HCT116 (cell line): ENCODE measurements around the gene MYLK3. TPM values are rescaled to one million over a fixed set of nuclear protein-coding genes. Genes with fewer than 3 reads are reported as not detected.

ENCODE experiments used
- ATAC-seq: fragments of 200-7000 bp; cut with Tn5 transposase; 2 replicates; pipeline ENCODE4 v1.9.1; 2020; ENCODE audit warnings: mild to moderate bottlenecking, moderate library complexity
- BruUV-seq: library from RNA; stranded (reverse); fragments of 400-500 nt; replicated peaks from 2 replicates; lab custom pipeline; 2021; lab: Mats Ljungman, UMichigan
- CTCF ChIA-PET: fragments of 300-600 bp; sonication (Branson Sonifier 250); formaldehyde crosslinking; loops from one replicate; lab custom pipeline; 2021; ENCODE audit warnings: antibody characterized with exemption; lab: Charles Lee
- POLR2A ChIA-PET: fragments of 300-600, 350-600 bp; sonication (Branson Sonifier 250); formaldehyde crosslinking; loops from one replicate; lab custom pipeline; 2021; ENCODE audit warnings: antibody characterized with exemption; lab: Charles Lee
- RAD21 ChIA-PET, 2 experiments: fragments of 300-600 bp; sonication (Branson Sonifier 250); formaldehyde crosslinking; loops; one replicate each; lab custom pipeline; 2023; ENCODE audit warnings: low total read pairs in 2 of 2; ENCODE audit not compliant: uncharacterized antibody in 2 of 2, unreplicated experiment in 2 of 2, low non-redundant PET in 1 of 2; lab: Charles Lee
- DNase-seq: peaks from one replicate; pipeline ENCODE4 v3.0.0-alpha.2; 2010; ENCODE audit warnings: low read depth, low spot score
- H2AFZ ChIP-seq: fragments of 200-600 bp; shearing (Covaris generic), sonication (generic); 2 replicates; pipeline ENCODE4 v1.6.1; 2017; ENCODE audit warnings: low read depth, mixed run types, mixed read lengths, antibody characterized with exemption, low read length; ENCODE audit not compliant: poor library complexity, severe bottlenecking
- H3K27ac ChIP-seq: 2 replicates; pipeline ENCODE4 v1.5.1; 2012; ENCODE audit warnings: low read depth, low read length
- H3K27me3 ChIP-seq: fragments of 200-600 bp; sonication (generic); 2 replicates; pipeline ENCODE4 v1.6.1; 2016; ENCODE audit warnings: mixed run types, low read length, mixed read lengths; ENCODE audit not compliant: insufficient read depth
- H3K36me3 ChIP-seq, 2 experiments: fragments of 200-500 bp in 1 of 2; fragments of 200-600 bp in 1 of 2; sonication (Bioruptor generic) in 1 of 2; sonication (generic) in 1 of 2; 2 replicates each; pipeline versions ENCODE4 v1.5.1 to v1.6.1; 2014 to 2016; ENCODE audit warnings: low read length in 2 of 2, inconsistent platforms in 1 of 2, mixed read lengths in 1 of 2, mixed run types in 1 of 2; ENCODE audit not compliant: insufficient read depth in 2 of 2, control insufficient read depth in 1 of 2
- H3K4me1 ChIP-seq, 2 experiments: fragments of 200-600 bp in 1 of 2; sonication (generic) in 1 of 2; 2 replicates each; pipeline versions ENCODE4 v1.5.1 to v1.6.1; 2012 to 2017; ENCODE audit warnings: low read length in 2 of 2, inconsistent platforms in 1 of 2, mild to moderate bottlenecking in 1 of 2, mixed read lengths in 1 of 2, mixed run types in 1 of 2, moderate library complexity in 1 of 2; ENCODE audit not compliant: insufficient read depth in 2 of 2, control insufficient read depth in 1 of 2
- H3K4me2 ChIP-seq: fragments of 200-600 bp; sonication (generic); 2 replicates; pipeline ENCODE4 v1.6.1; 2017; ENCODE audit warnings: mixed run types, low read length, mixed read lengths
- H3K4me3 ChIP-seq, 2 experiments: fragments of 200-600 bp in 1 of 2; sonication (generic) in 1 of 2; replicated peaks in 1 of 2; 2 replicates each; pipeline ENCODE4 v1.5.1; 2011 to 2016; ENCODE audit warnings: low read length in 2 of 2, control low read depth in 1 of 2, low read depth in 1 of 2, mild to moderate bottlenecking in 1 of 2, mixed read lengths in 1 of 2, mixed run types in 1 of 2
- H3K79me2 ChIP-seq: fragments of 200-600 bp; sonication (generic); 2 replicates; pipeline ENCODE4 v1.6.1; 2017; ENCODE audit warnings: mild to moderate bottlenecking, mixed run types, low read length, moderate library complexity, mixed read lengths; ENCODE audit not compliant: insufficient read depth
- H3K9ac ChIP-seq: fragments of 200-600 bp; sonication (generic); 2 replicates; pipeline ENCODE4 v1.6.1; 2016; ENCODE audit warnings: low read length, mixed read lengths
- H3K9me2 ChIP-seq: fragments of 200-600 bp; sonication (generic), shearing (Covaris generic); 2 replicates; pipeline ENCODE4 v1.6.1; 2017; ENCODE audit warnings: mixed run types, mild to moderate bottlenecking, moderate library complexity; ENCODE audit not compliant: insufficient read depth
- H3K9me3 ChIP-seq, 2 experiments: fragments of 200-500 bp in 1 of 2; fragments of 200-600 bp in 1 of 2; sonication (Bioruptor generic) in 1 of 2; sonication (generic) in 1 of 2; 2 replicates each; pipeline ENCODE4 v1.6.1; 2014 to 2017; ENCODE audit warnings: low read length in 2 of 2, mixed read lengths in 2 of 2, inconsistent platforms in 1 of 2, low read depth in 1 of 2, mild to moderate bottlenecking in 1 of 2, mixed run types in 1 of 2, moderate library complexity in 1 of 2; ENCODE audit not compliant: control insufficient read depth in 1 of 2, insufficient read depth in 1 of 2
- H4K20me1 ChIP-seq: fragments of 200-600 bp; sonication (generic), shearing (Covaris generic); 2 replicates; pipeline ENCODE4 v1.6.1; 2017; ENCODE audit warnings: mixed run types, mild to moderate bottlenecking, moderate library complexity; ENCODE audit not compliant: insufficient read depth
- EGR1 ChIP-seq: IDR thresholded peaks from 2 replicates; pipeline ENCODE4 v1.6.1; 2012; ENCODE audit warnings: low read depth
- EZH2 ChIP-seq: fragments of 200-600 bp; sonication (generic); IDR thresholded peaks from 2 replicates; pipeline ENCODE4 v1.6.1; 2017; ENCODE audit warnings: antibody characterized with exemption, mixed run types
- EZH2phosphoT487 ChIP-seq: fragments of 200-600 bp; IDR thresholded peaks from 2 replicates; pipeline ENCODE4 v1.6.1; 2018; ENCODE audit warnings: antibody characterized with exemption, borderline replicate concordance
- FOSL1 ChIP-seq: IDR thresholded peaks from 2 replicates; pipeline ENCODE4 v1.6.1; 2012; ENCODE audit warnings: low read depth
- JUND ChIP-seq: IDR thresholded peaks from 2 replicates; pipeline ENCODE4 v1.6.1; 2012
- POLR2A ChIP-seq: IDR thresholded peaks from 2 replicates; pipeline ENCODE4 v1.7.0; 2011; ENCODE audit warnings: borderline replicate concordance; ENCODE audit not compliant: insufficient read depth, insufficient read length; ENCODE audit errors: extremely low read depth
- POLR2AphosphoS5 ChIP-seq: IDR thresholded peaks from 2 replicates; pipeline ENCODE4 v1.6.1; 2011; ENCODE audit warnings: mild to moderate bottlenecking, low read depth, low read length, moderate library complexity
- RAD21 ChIP-seq: IDR thresholded peaks from 2 replicates; pipeline ENCODE4 v1.6.1; 2012; ENCODE audit warnings: low read depth, mild to moderate bottlenecking
- SIN3A ChIP-seq: IDR thresholded peaks from 2 replicates; pipeline ENCODE4 v1.6.1; 2012; ENCODE audit warnings: low read depth
- SRF ChIP-seq: IDR thresholded peaks from 2 replicates; pipeline ENCODE4 v1.6.1; 2012; ENCODE audit warnings: low read depth
- TCF7L2 ChIP-seq: IDR thresholded peaks from 2 replicates; pipeline ENCODE4 v1.7.0; 2011; ENCODE audit warnings: borderline replicate concordance, inconsistent platforms; ENCODE audit not compliant: insufficient read depth, insufficient read length; ENCODE audit errors: extremely low read depth
- YY1 ChIP-seq: IDR thresholded peaks from 2 replicates; pipeline ENCODE4 v1.6.1; 2011; ENCODE audit warnings: low read length, low read depth, moderate library complexity, mild to moderate bottlenecking; ENCODE audit not compliant: insufficient replicate concordance; ENCODE audit errors: extremely low read depth
- ZFX ChIP-seq: fragments of 450-650 bp; IDR thresholded peaks from 2 replicates; pipeline ENCODE4 v1.6.1; 2017
- ZNF274 ChIP-seq: fragments of 200-500 bp; sonication (Bioruptor generic); IDR thresholded peaks from 2 replicates; pipeline ENCODE4 v1.6.1; 2014; ENCODE audit warnings: mild to moderate bottlenecking, low read depth, low read length, inconsistent platforms
- intact Hi-C: fragments of 100-400 bp; cut with micrococcal nuclease; formaldehyde crosslinking; loops from 2 replicates; pipeline ENCODE4 v1.10.0; 2022
- total RNA-seq: library from RNA; stranded (reverse); gene quantifications from one replicate; pipeline ENCODE4 v1.2.1, GENCODE V29; 2021; ENCODE audit not compliant: unreplicated experiment
- TF ChIP-seq, protein P1 (sequence below): IDR thresholded peaks from 2 replicates; pipeline ENCODE4 v1.6.1; 2011; ENCODE audit warnings: mild to moderate bottlenecking, low read length, moderate library complexity; ENCODE audit not compliant: insufficient replicate concordance; ENCODE audit errors: extremely low read depth
- TF ChIP-seq, protein P2 (sequence below): IDR thresholded peaks from 2 replicates; pipeline ENCODE4 v1.6.1; 2012
- TF ChIP-seq, protein P3 (sequence below): IDR thresholded peaks from 2 replicates; pipeline ENCODE4 v1.6.1; 2012
- TF ChIP-seq, protein P4 (sequence below): IDR thresholded peaks from 2 replicates; pipeline ENCODE4 v1.6.1; 2012; ENCODE audit warnings: low read depth

The MYLK3 gene
- total RNA-seq, 1 experiment from 2014 or later = 0.22 TPM

DNA sequence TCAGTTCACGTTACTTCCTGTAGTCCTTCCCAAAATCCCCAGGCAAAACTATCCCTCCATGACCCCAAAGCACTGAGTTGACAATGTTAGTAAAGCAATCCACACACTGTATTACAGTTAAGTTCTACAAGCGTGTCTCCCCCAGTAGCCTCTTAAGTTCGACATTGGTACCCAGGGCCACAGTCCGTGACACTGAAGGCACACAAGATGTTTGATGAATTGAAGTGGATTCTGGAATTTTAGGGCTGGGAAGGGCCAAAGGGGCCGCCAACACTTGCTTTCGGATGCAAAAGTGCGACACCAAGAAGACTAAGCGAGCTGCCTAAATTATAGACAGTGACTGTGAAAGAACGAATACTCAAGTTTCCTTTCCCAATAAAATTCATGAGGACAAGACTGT, 60.7 kb downstream of the MYLK3 start:
- Histone ChIP-seq H3K9me3 (no peaks in the 10 kb centered on the region), H3K9me2 (no peaks in the 10 kb centered on the region), H3K9ac (peak overlapping the region; percentile 92), H3K4me1 (peaks cover 14 to 23% of the 10 kb centered on the region in 2 experiments; a peak in 3 of 4 replicates), H3K27ac (no peak overlapping the region), H3K4me3 (peak overlapping the region; percentile 82 to 95), H4K20me1 (peaks cover 22% of the 10 kb centered on the region; the same call in 1 of the 2 replicates), H2AFZ (no peak overlapping the region), H3K36me3 (peaks cover 9 to 15% of the 10 kb centered on the region in 2 experiments; a peak in 3 of 4 replicates), H3K79me2 (peaks cover 93% of the 10 kb centered on the region), H3K27me3 (no peaks in the 10 kb centered on the region), H3K4me2 (peak overlapping the region; percentile 90)
- DNase-seq (no peak), ATAC-seq (no peak)
- RAD21 ChIA-PET = no interaction called here
- intact Hi-C loops = no loop called here
- TF ChIP-seq POLR2A (no peak), POLR2AphosphoS5 (no peak), EZH2phosphoT487 (no peak), EGR1 (no peak), ZFX (no peak), SRF (no peak), SIN3A (no peak), FOSL1 (no peak), EZH2 (no peak), YY1 (no peak), JUND (no peak), RAD21 (no peak), ZNF274 (no peak), TCF7L2 (no peak)
- TF ChIP-seq, protein P1, sequence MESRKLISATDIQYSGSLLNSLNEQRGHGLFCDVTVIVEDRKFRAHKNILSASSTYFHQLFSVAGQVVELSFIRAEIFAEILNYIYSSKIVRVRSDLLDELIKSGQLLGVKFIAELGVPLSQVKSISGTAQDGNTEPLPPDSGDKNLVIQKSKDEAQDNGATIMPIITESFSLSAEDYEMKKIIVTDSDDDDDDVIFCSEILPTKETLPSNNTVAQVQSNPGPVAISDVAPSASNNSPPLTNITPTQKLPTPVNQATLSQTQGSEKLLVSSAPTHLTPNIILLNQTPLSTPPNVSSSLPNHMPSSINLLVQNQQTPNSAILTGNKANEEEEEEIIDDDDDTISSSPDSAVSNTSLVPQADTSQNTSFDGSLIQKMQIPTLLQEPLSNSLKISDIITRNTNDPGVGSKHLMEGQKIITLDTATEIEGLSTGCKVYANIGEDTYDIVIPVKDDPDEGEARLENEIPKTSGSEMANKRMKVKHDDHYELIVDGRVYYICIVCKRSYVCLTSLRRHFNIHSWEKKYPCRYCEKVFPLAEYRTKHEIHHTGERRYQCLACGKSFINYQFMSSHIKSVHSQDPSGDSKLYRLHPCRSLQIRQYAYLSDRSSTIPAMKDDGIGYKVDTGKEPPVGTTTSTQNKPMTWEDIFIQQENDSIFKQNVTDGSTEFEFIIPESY = no peak
- TF ChIP-seq, protein P2, sequence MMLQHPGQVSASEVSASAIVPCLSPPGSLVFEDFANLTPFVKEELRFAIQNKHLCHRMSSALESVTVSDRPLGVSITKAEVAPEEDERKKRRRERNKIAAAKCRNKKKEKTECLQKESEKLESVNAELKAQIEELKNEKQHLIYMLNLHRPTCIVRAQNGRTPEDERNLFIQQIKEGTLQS = no peak
- TF ChIP-seq, protein P3, sequence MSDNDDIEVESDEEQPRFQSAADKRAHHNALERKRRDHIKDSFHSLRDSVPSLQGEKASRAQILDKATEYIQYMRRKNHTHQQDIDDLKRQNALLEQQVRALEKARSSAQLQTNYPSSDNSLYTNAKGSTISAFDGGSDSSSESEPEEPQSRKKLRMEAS = no peak
- TF ChIP-seq, protein P4, sequence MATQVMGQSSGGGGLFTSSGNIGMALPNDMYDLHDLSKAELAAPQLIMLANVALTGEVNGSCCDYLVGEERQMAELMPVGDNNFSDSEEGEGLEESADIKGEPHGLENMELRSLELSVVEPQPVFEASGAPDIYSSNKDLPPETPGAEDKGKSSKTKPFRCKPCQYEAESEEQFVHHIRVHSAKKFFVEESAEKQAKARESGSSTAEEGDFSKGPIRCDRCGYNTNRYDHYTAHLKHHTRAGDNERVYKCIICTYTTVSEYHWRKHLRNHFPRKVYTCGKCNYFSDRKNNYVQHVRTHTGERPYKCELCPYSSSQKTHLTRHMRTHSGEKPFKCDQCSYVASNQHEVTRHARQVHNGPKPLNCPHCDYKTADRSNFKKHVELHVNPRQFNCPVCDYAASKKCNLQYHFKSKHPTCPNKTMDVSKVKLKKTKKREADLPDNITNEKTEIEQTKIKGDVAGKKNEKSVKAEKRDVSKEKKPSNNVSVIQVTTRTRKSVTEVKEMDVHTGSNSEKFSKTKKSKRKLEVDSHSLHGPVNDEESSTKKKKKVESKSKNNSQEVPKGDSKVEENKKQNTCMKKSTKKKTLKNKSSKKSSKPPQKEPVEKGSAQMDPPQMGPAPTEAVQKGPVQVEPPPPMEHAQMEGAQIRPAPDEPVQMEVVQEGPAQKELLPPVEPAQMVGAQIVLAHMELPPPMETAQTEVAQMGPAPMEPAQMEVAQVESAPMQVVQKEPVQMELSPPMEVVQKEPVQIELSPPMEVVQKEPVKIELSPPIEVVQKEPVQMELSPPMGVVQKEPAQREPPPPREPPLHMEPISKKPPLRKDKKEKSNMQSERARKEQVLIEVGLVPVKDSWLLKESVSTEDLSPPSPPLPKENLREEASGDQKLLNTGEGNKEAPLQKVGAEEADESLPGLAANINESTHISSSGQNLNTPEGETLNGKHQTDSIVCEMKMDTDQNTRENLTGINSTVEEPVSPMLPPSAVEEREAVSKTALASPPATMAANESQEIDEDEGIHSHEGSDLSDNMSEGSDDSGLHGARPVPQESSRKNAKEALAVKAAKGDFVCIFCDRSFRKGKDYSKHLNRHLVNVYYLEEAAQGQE = no peak
- TSS peak; percentile 50 for BruUV-seq
- POLR2A ChIA-PET = no interaction called here
- CTCF ChIA-PET = interaction anchor here (1.5 kb wide), 1 partner anchor 13 kb away, joined by 12 read pairs; no protein-coding TSS in a partner anchor
